IPS-18a (cell line): ENCODE data around the gene E4F1.
"Not testable (repeated sequence)": the region's sequence is repeated elsewhere in the genome, so short reads cannot be mapped to it uniquely, and the experiment has no call there.

Source experiments
- H3K27ac ChIP-seq: one replicate; pipeline ENCODE4 v1.5.1; 2013; ENCODE audit warnings: low read length
- H3K27me3 ChIP-seq: one replicate; pipeline ENCODE4 v1.6.1; 2013; ENCODE audit warnings: mild to moderate bottlenecking, low read length; ENCODE audit not compliant: control insufficient read depth, insufficient read depth
- H3K36me3 ChIP-seq: one replicate; pipeline ENCODE4 v1.6.1; 2013; ENCODE audit warnings: low read depth, low read length; ENCODE audit not compliant: control insufficient read depth
- H3K4me1 ChIP-seq: one replicate; pipeline ENCODE4 v1.6.1; 2013; ENCODE audit warnings: low read depth, low read length; ENCODE audit not compliant: control insufficient read depth
- H3K4me3 ChIP-seq: one replicate; pipeline ENCODE4 v1.5.1; 2013; ENCODE audit warnings: low read length
- H3K9ac ChIP-seq: one replicate; pipeline ENCODE4 v1.6.1; 2013; ENCODE audit warnings: mild to moderate bottlenecking, low read length, moderate library complexity
- H3K9me3 ChIP-seq: one replicate; pipeline ENCODE4 v1.6.1; 2013; ENCODE audit warnings: low read depth, low read length; ENCODE audit not compliant: control insufficient read depth

The E4F1 gene

DNA sequence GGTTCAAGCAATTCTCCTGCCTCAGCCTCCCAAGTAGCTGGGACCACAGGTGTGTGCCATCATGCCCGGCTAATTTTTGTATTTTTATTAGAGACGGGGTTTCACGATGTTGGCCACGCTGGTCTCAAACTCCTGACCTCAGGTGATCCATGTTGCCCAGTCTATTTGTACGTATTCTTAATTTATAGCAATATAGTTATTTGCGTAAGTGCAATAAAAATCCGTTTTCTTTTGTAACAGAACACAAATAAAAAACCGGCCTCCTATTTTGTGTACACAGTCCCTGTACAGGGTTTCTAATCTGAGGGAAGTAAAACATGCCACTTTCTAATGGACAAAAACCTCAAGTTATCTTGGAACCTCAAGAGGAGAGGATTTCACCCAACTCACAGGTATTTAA is 36.9 kb downstream of the E4F1 start:
- Histone ChIP-seq H3K9me3 (no peaks in the 10 kb centered on the region), H3K4me3 (no peak overlapping the region), H3K36me3 (peaks cover 99% of the 10 kb centered on the region), H3K27me3 (no peaks in the 10 kb centered on the region), H3K27ac (no peak overlapping the region), H3K4me1 (peaks cover 4% of the 10 kb centered on the region), H3K9ac (no peak overlapping the region)

DNA sequence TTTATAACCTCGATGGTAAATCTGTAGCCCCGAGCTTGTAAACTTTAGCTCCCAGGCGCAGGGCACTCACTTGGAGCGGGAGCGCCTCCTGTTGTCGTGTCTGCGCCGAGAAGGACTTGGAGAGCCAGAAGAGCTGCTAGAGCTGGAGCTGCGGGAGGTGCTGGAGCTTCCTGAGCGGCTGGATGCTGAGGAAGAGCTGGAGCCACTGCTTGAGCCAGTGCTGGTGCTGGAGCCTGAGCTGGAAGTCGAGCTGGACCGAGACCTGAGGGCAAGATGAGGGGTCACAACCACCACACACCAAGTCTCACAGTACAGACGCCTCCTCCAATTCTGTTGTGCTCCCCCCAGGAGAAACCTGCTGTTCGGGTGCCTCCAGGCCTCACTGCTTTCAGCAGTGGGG is 39.6 kb downstream of the E4F1 start:
- H3K27ac ChIP-seq, H3K27me3 ChIP-seq, H3K9me3 ChIP-seq, H3K4me1 ChIP-seq, H3K9ac ChIP-seq, H3K4me3 ChIP-seq: not testable (repeated sequence)
- H3K36me3 ChIP-seq = peaks cover 75% of the 10 kb centered on the region

DNA sequence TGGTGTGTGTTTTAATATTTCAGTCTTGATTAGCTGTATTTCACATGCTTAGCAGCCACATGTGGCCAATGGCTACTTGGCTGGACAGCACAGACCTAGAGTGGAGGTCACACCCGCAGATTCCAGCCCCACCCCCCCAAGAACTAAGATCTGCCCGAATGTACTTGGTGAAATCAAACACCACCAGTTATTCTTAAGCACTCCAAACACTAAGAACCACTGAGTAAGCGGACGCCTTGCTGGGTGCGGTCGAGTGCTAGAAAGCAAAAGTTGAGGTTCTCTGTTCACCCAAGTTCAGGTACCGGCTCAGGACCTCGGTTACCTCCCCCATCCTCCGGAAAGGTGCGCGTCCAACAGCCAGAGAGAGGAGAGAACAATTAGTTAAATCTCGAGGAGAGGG is 43.5 kb downstream of the E4F1 start:
- Histone ChIP-seq H3K4me3 (peak overlapping the region; percentile 71), H3K36me3 (peaks cover 37% of the 10 kb centered on the region), H3K9ac (peak overlapping the region; percentile 88)
- H3K9me3 ChIP-seq, H3K27ac ChIP-seq, H3K4me1 ChIP-seq, H3K27me3 ChIP-seq: not testable (repeated sequence)

DNA sequence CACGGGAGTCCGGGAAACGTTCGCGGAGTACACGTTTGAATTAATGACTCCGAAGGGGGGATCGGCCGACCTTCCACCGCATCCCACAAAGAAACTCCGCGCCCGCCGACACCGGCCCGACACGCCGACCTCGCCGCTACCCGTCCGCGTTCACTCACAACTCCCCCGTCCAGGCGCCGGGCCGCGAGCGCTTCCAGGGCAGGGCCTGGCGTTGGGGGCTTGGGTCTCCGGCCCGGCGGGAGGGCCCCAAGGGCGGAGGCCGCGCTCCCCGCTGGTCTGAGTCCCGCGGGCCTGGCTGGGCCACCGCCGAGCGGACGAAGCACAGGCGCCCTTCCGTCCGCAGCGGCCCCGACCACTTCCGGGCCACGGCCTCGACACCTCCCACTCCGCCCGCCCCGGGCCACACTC is 44.1 kb downstream of the E4F1 start:
- Histone ChIP-seq H3K27ac (peak overlapping the region; percentile 71), H3K9ac (peak overlapping the region; percentile 88), H3K4me3 (peak overlapping the region; percentile 71), H3K36me3 (peaks cover 31% of the 10 kb centered on the region)
- H3K27me3 ChIP-seq, H3K9me3 ChIP-seq, H3K4me1 ChIP-seq: not testable (repeated sequence)

DNA sequence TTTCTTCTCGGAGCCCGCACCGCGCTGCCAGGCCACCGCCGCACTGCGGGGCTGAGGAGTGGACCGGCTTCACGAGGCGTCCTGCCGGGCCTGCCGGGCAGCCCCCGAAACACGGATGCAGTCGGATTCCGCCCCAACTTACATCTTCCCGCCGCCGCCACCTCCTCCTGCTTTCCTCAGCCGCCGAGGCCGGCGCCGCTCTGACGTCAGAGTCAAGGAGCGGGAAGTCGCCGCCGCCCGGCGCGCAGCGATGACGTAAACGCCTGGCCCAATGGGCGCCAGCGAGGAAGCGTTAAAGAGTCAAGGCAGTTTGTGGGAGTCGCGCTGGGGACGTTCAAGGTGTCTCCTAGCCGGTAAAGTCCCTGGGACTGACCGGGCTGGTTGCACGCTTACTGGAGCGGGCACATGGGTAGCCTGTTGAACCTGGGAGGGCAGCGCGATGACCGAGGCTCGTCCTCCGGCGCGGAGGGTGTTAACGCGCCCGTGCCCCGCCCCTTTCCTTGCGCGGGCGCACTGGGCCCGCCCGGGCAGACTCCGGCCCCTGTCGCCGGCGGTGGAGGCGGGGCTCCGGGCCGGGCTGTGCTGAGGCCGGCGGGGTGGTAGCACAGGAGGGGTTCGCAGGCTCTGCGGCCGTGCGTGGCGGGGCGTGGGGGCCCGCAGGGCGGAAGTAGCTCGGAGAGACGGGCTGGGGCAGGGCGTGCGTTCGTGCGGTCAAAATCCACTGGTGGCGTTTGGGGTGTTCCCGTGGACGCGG is 44.7 kb downstream of the E4F1 start, which contains the start of gene RNPS1:
Gene RNPS1 (minus strand): TSS at position 214 of the 754 bp plus-strand sequence. CDS start 3,483 bp downstream, outside the sequence.
- H3K27me3 ChIP-seq = peaks cover 5% of the 10 kb centered on the region
- peak within 1 kb of the TSS; percentile 71 for H3K4me3 ChIP-seq
- H3K9ac ChIP-seq = peak within 1 kb of the TSS; percentile 88
- no peaks in the 10 kb centered on the region for H3K9me3 ChIP-seq
- peak within 1 kb of the TSS; percentile 71 for H3K27ac ChIP-seq
- peaks cover 4% of the 10 kb centered on the region for H3K4me1 ChIP-seq
- H3K36me3 ChIP-seq = peaks cover 25% of the 10 kb centered on the region

GRCh38 chr16:2270070-2270462 is 46.7 kb downstream of the E4F1 start:
- Histone ChIP-seq H3K9me3 (no peaks in the 10 kb centered on the region), H3K27ac (no peak overlapping the region), H3K36me3 (peaks cover 6% of the 10 kb centered on the region), H3K4me1 (peaks cover 2% of the 10 kb centered on the region), H3K27me3 (peaks cover 5% of the 10 kb centered on the region), H3K9ac (no peak overlapping the region), H3K4me3 (no peak overlapping the region)

- peaks cover 5% of the 10 kb centered on the region for H3K27me3 ChIP-seq
- H3K36me3 ChIP-seq = no peaks in the 10 kb centered on the region
- H3K9ac ChIP-seq = no peak overlapping the region
- no peaks in the 10 kb centered on the region for H3K9me3 ChIP-seq
- no peak overlapping the region for H3K4me3 ChIP-seq
- no peaks in the 10 kb centered on the region for H3K4me1 ChIP-seq
- no peak overlapping the region for H3K27ac ChIP-seq
Measured at GRCh38 chr16:2270588-2271470, 47.4 kb downstream of the E4F1 start.

DNA sequence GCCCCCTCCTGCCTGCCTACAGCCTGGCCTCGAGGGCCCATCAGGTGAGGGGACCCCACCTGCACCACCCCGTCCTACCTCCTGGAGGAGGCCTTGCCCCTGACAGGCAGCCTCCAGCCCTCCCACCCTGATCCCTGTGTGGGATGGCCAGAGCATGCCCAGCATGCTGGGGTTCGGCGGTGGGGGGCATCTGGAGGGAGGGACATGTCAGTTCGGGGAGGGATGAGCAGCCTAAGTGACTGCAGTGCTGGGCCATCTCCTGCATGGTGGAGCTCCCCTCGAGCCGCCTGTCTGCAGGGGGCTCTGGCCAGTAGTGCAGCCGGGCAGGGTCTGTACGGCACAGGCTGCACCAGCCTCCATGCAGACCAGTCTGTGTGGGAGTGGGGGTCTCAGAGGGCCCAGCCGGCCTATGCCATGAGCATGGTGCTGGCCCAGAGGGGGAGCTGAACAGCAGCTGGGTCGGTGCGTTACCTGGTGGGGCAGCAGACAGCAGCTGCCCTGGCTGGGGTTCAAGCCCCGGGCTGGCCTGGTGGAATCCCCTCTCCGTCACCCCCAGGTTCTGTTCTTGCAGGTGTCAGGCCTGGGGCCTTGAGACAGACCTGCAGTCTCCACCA is 48.6 kb downstream of the E4F1 start:
- H3K27me3 ChIP-seq = peaks cover 5% of the 10 kb centered on the region
- H3K36me3 ChIP-seq = no peaks in the 10 kb centered on the region
- no peak overlapping the region for H3K9ac ChIP-seq
- H3K27ac ChIP-seq = no peak overlapping the region
- H3K4me1 ChIP-seq = no peaks in the 10 kb centered on the region
- no peaks in the 10 kb centered on the region for H3K9me3 ChIP-seq
- H3K4me3 ChIP-seq = no peak overlapping the region

GRCh38 chr16:2273484-2273883 is 50.1 kb downstream of the E4F1 start:
- Histone ChIP-seq H3K9ac (no peak overlapping the region), H3K4me1 (no peaks in the 10 kb centered on the region), H3K36me3 (no peaks in the 10 kb centered on the region), H3K27ac (no peak overlapping the region), H3K9me3 (no peaks in the 10 kb centered on the region), H3K4me3 (no peak overlapping the region), H3K27me3 (peaks cover 5% of the 10 kb centered on the region)

DNA sequence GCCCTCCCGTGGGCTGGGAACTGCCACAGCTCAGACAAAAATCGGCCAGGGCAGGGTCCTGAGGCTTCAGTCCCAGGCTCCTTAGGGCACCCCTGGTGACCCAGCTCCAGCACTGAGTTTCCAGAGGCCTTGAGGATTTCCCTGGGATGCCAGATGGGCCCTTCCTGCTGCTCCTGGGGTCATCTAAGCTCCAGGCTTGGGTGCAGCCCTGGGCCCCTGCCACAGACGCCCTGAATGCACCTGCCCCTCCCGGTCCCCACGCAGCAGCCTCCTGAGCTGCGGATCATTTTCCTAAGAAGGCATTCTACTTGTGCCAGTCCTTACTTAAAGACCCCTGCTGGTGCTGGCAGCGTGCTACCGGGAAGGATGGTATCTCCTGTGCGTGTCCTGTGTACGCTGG is 50.5 kb downstream of the E4F1 start:
- no peak overlapping the region for H3K9ac ChIP-seq
- H3K4me3 ChIP-seq = no peak overlapping the region
- no peak overlapping the region for H3K27ac ChIP-seq
- H3K27me3 ChIP-seq = peaks cover 5% of the 10 kb centered on the region
- H3K4me1 ChIP-seq = no peaks in the 10 kb centered on the region
- no peaks in the 10 kb centered on the region for H3K9me3 ChIP-seq
- H3K36me3 ChIP-seq = no peaks in the 10 kb centered on the region

DNA sequence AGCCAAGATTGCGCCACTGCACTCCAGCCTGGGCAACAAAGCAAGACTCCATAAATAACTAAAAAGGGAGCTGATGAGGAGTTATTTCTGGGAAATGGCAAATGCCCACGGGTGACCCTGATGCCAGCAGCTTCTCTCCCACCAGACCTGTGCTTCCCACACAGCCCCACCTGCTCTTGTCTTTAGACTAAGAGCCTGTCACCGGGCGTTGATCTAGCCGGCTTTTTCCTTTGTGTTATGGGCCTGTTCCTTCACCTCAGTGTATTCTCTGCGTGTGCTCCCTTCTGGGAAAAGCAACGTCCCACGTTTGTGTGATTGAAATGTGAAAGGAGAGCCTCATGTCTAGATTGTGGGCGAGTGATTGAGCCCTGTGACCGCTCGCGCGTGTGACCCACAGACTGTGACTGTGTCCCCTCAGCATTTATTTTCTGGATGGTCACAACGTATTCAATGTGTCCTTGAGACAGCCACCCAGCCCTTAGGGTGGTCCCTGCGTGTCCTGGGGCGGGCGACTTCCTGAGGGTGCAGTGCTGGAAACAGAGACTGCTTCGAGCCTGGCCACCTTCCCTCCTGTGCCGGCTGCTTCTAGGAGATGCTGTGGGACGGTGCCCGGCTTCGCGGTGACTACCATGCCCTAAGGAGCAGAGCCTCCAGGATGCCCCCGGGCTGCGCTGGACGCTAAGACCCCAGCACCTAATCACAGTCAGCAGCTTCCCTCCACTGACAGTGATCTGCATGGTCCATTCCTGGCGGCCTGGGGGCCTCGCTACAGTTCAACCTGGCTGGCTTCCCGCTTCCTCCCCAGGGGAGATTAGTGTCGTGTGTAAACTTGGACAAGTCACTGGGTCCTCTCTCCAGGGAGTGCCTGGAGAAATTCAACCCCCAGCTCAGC is 52.3 kb downstream of the E4F1 start:
- no peak overlapping the region for H3K27ac ChIP-seq
- H3K27me3 ChIP-seq = no peaks in the 10 kb centered on the region
- no peaks in the 10 kb centered on the region for H3K9me3 ChIP-seq
- H3K36me3 ChIP-seq = no peaks in the 10 kb centered on the region
- H3K4me3 ChIP-seq = no peak overlapping the region
- no peak overlapping the region for H3K9ac ChIP-seq
- H3K4me1 ChIP-seq = no peaks in the 10 kb centered on the region
